ENCODE measurements around the gene LY86.

The LY86 gene

DNA sequence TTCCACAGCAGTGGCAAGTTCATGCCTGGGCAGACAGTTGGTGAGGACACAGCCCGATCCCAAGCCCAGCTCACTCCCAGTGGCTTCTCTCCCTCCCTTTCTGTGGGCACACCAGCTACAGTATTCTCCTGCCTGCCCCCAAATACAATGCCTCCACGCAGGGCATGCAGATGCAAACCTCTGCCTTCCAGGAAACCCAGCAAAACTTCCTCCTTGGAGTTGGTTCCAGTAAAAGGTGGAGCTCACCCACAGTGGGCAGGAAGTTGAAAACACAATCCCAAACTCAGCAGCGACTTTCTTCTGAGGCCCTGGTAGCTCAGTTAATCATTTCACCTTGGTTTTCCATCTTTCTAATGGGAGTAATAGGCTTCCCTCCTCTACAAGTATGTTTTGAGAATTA is 93.7 kb downstream of the LY86 start:
- no peak for DNase-seq (ENCODE audit: low spot score)

- peak; percentile 90 for DNase-seq (ENCODE audit: low spot score)
These were observed 95.7 kb downstream of the LY86 start for GRCh38 chr6:6683969-6684833.

GRCh38 chr6:6685249-6686040 is 96.9 kb downstream of the LY86 start:
- peak; percentile 75 for DNase-seq (ENCODE audit: low spot score)

DNA sequence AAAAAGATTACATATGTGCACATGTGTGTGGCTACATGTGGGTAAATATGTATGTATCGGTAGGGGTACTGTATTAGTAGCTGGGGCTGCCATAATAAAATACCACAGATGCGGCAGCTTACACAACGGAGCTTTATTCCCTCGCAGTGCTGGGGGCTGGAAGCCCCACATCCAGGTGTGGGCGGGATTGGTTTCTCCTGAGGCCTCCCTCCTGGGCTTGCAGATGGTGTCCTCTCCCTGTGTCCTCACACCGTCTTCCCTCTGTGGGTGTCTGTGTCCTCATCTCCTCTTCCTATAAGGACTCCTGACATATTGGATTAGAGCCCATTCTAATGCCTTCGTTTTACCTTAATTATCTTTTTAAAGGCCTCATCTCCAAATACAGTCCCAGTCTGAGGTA is 97.7 kb downstream of the LY86 start:
- DNase-seq (ENCODE audit: low spot score) = no peak

DNA sequence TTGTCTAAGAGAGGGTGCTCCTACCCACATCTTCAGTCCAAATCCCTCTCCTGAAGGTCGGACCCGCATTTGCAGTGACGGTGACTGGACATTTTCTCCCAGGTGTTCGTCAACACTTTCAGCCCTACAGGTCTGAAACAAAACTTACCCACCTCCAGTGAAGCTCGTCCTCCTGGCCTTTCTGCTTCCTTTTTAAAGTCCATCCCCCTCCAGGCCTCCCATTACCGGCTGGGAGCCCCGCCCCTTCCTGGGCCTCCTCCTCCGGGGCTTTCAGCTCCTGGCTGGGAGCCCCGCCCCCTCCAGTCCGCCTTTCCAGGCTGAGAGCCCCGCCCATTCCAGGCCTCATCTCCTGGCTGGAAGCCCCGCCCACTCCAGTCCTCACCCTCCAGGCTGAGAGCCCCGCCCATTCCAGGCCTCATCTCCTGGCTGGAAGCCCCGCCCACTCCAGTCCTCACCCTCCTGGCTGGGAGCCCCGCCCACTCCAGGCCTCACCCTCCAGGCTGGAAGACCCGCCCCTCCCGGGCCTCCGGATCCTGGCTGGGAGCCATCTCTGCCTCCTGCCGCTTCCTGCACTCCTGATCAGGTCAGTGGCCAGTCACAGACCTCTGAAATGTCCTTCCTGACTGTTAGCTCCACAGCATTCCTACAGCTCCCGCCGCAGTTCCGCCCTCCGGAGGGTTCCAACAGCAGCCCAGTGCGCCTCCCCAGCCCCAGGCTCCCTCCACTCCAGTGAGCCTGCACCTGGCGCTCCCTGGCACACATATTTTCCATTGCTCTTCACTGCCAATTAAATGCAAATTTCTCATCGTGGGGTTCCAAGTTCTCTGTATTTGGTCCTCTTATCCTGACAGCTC is 98.5 kb downstream of the LY86 start:
- DNase-seq (ENCODE audit: low spot score) = peak; percentile 99

DNA sequence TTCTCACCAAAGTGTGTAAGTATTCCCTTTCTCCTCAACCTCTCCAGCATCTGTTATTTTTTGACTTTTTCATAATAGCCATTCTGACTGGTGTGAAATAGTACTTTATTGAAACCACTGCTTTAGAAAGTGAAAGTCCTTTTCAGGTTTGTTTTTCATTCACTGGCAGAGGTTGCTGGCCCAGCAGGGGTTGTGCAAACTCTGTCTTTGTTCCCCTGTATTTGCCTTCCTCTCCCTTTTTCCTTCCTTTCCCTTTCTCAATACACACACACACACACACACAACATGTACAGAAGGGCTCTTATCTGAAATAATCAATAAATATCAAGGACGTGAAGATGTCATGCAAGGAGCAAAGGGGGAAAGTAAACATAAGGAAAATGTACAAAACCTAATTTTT is 99.8 kb downstream of the LY86 start:
- no peak for DNase-seq (ENCODE audit: low spot score)

- no peak for DNase-seq (ENCODE audit: low spot score)
These were observed 100.4 kb downstream of the LY86 start for GRCh38 chr6:6688951-6689350.

DNA sequence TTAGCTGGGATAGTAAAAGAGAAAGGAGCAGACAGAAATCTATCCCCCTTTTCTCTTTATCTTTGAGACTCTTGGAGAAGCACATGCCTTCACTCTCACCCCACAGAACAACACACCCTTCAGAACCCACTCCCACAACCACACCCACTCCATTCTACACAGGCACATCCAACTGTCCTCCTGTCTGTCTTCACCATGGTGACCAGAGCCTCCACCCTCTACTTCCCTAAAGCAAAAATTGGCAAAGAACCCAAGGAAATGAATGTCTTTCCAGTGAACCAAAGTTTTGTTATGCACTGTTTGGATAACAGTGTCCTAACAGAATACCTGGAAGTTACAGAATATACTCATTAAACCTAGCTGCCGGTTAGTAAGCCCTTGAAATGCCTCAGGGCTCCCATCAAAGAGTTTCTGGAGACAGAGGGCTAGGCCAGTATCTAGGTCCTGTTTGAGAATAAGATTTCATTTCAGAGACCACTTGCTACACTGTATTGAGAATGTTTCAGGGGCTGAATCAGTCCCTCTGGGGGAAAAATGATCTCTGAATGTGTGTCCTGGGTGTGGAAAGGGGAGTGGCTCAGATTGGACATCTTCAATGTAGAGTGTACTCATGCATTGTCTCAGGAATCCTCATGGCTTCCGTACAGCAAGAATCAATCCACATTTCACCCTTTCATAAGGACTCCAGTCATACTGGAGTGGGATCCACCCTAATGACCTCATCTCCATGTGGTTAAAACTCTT is 101.1 kb downstream of the LY86 start:
- no peak for DNase-seq (ENCODE audit: low spot score)

DNA sequence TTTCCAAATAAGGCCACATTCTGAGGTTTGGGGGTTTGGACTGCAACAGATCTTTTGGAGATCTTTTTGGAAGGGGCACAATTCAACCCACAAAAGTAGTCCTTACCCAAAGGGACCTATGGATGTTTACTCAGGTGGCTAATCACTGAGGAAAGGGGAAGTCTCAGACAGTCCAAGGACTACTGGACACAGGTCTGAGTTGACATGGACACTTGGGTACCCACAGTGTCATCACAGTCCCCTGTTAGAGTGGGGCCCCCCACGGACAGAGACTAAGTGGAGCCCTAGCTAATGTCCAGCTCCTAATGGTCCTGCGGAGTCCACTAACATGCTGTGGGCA is 101.6 kb downstream of the LY86 start:
- no peak for DNase-seq (ENCODE audit: low spot score)

DNA sequence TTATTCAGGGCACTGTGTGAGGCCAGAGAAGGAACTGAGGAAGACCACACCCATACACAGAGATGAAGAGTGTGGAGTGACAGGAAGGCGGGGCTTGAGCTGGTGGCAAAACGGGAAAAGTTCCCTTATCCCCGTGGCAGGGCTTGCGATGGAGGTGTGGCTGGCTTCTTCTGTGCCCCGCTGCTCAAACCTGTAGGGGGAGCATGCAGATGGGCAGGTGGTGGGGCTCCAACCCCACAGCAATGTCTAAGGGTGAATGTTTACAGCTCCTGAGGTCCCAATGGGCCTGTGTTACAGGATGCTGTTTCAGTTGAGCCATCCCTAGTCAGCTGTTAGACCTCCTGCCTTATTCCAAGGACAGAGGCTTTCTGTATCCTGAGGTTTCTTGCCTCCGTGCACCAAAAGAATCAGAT is 105.9 kb downstream of the LY86 start:
- DNase-seq (ENCODE audit: low spot score) = peak; percentile 76

DNA sequence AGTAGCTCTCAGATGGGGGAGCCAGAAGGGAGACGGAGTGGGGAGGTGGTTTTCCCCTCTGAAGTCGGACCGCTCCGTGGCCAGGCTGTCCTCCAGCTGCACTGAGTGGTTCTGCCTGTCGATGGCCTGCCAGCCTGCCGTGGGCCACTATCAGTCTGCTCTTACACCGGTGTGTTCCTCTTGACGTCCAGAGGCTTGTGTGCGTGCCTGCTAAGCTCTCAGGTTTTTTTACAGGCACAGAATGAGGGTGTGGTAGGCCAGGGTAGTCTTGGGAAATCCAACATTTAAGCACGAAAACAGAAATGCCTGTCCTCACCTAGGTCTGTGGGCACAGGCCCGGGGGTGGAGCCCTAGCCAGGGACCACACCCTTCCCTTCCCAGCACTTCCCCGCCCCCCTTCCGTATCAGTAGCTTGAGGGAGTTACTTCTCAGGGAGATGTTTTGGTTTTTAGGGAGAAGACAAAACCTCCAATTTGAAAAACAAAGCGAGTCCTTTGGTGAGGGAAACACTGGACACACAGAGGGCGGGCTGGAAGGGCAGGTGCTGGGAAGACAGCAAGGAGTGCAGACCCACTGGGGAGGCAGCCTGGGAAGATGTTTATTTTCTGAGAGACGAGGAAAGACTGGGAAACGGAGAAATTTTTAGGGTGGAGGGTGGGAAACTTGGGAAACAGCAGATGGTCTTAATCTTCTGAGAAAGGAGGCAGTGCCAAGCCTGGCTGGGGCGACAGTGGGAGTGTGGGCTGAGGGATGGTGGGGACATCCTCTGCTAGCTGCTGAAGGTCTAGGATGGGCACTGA is 106.5 kb downstream of the LY86 start:
- peak; percentile 89 for DNase-seq (ENCODE audit: low spot score)

- DNase-seq (ENCODE audit: low spot score) = peak; percentile 64
These were observed 107.2 kb downstream of the LY86 start for GRCh38 chr6:6695625-6696276.

DNA sequence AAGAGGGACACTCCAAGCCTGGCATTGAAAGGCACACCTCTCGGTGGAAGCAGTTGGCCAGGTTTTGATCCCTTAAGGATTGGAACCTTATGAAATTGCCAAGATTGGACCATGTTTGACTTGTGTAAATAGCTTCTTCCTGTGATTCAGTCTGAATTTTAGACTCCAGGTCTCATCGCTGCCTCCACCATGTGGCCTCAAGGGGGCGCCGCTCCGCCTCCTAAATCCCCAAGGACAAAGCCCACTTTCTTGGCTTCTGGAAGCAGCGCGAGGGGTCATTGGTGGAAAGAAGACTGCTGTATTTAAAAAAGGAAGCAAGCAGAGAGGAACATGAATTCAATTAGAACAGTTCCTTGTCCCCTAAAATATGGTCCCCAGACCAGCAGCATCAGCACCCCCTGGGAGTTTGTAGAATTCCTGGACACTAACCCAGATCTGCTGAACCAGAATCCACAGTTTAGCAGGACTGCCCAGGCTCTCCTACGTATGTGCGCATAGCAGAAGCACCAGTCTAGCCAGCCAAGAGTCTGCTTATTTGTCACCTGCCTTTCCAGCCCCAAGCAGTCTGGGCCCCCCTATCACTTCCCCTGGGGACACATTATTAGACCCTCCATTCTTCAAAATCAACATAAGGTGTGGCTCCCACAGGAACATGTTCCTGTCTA is 108.5 kb downstream of the LY86 start:
- peak; percentile 88 for DNase-seq (ENCODE audit: low spot score)

DNA sequence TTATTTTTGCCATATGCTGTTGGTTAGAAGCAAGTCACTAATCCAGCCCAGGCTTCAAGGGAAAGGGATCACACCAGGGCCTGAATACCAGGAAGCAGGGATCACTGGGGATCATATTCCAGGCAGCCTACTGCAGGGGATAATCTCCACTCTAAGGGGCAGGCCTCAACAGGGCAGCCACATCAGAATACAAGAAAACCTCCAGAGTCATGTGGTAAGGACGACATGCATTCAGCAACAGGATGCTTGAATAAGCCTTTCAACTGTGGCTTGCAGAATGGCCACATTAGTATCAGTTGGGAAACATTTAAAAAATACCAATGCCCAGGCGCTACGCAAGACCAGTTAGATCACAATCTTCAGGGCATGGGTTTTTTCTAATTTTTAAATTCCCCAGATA is 109.1 kb downstream of the LY86 start:
- no peak for DNase-seq (ENCODE audit: low spot score)

- peak; percentile 98 for DNase-seq (ENCODE audit: low spot score)
These were observed 111.3 kb downstream of the LY86 start for GRCh38 chr6:6699741-6700367.

GRCh38 chr6:6700407-6701270 is 112.1 kb downstream of the LY86 start:
- no peak for DNase-seq (ENCODE audit: low spot score)

DNA sequence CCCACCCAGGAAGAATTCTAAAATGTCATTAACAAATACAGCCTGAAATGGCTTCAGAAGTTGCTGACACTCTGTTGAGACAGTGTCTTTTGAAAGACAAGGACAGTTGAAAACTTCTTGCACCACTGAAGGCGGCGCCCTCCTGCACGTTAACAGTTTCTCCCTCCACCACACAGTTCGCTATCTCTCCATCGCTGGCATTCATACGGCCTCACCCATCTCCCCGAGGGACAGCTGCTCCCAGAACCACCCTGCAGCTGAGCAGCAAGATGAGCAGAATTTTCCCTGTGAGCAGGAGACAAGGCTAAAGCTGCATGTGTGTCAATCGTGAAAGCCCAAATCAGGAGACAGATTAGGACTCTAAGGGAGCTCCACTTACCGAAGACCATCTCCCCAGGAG is 113.3 kb downstream of the LY86 start:
- peak; percentile 88 for DNase-seq (ENCODE audit: low spot score)

- DNase-seq (ENCODE audit: low spot score) = no peak
These were observed 115.2 kb downstream of the LY86 start for GRCh38 chr6:6703699-6704098.

All from hematopoietic multipotent progenitor cell treated with erythropoietin and hydrocortisone succinate and interleukin-3 and kit ligand, for 17 days (in vitro differentiated cells).